Calu3 (cell line): Measurements from ENCODE around the gene C12orf43. TPM values are rescaled to one million over a fixed set of nuclear protein-coding genes. Genes with fewer than 3 reads are reported as not detected.

Experiments
- BruUV-seq: library from RNA; stranded (reverse); fragments of 400-500 nt; replicated peaks from 2 replicates; lab custom pipeline; 2021; lab: Mats Ljungman, UMichigan
- CTCF ChIA-PET: fragments of 300-600 bp; sonication (Branson Sonifier 250); formaldehyde crosslinking; loops from one replicate; lab custom pipeline; 2022; ENCODE audit warnings: antibody characterized with exemption; lab: Charles Lee
- DNase-seq: peaks from one replicate; pipeline ENCODE4 v3.0.0; 2022
- H3K27ac Mint-ChIP-seq: one replicate; pipeline ENCODE4 v1.8.0; 2022; ENCODE audit warnings: mixed read lengths; ENCODE audit not compliant: unreplicated experiment
- H3K27me3 Mint-ChIP-seq: one replicate; pipeline ENCODE4 v1.8.0; 2022; ENCODE audit warnings: mixed read lengths; ENCODE audit not compliant: unreplicated experiment
- H3K36me3 Mint-ChIP-seq: one replicate; pipeline ENCODE4 v1.8.0; 2022; ENCODE audit warnings: mild to moderate bottlenecking, moderate library complexity, mixed read lengths; ENCODE audit not compliant: insufficient read depth, unreplicated experiment
- H3K4me1 Mint-ChIP-seq: one replicate; pipeline ENCODE4 v1.8.0; 2022; ENCODE audit warnings: mild to moderate bottlenecking, low read depth, mixed read lengths; ENCODE audit not compliant: unreplicated experiment
- H3K4me3 Mint-ChIP-seq: one replicate; pipeline ENCODE4 v1.8.0; 2022; ENCODE audit warnings: mild to moderate bottlenecking, low read depth, moderate library complexity, mixed read lengths; ENCODE audit not compliant: unreplicated experiment
- H3K9me3 Mint-ChIP-seq: one replicate; pipeline ENCODE4 v1.8.0; 2022; ENCODE audit warnings: low read depth, mixed read lengths; ENCODE audit not compliant: unreplicated experiment
- intact Hi-C: fragments of 100-400 bp; cut with micrococcal nuclease; formaldehyde crosslinking; loops from one replicate; pipeline ENCODE4 v1.10.0; 2022; ENCODE audit not compliant: unreplicated experiment
- total RNA-seq: library from RNA; stranded (reverse); gene quantifications from 2 replicates; pipeline ENCODE4 v1.2.3, GENCODE V29; 2022
- TF ChIP-seq, protein P1 (sequence below): fragments of 200-600 bp; IDR thresholded peaks from one replicate; pipeline ENCODE4 v1.8.0; 2022; ENCODE audit warnings: antibody characterized with exemption; ENCODE audit not compliant: unreplicated experiment

Gene C12orf43
- total RNA-seq, 1 experiment from 2014 or later = 26.2 TPM

GRCh38 chr12:121009741-121010140, 6.5 kb downstream of the C12orf43 start:
- BruUV-seq = no TSS peak
- peaks cover 15% of the 10 kb centered on the region for H3K36me3 Mint-ChIP-seq
- H3K27ac Mint-ChIP-seq = no peak overlapping the region
- no peaks in the 10 kb centered on the region for H3K27me3 Mint-ChIP-seq
- peaks cover 16% of the 10 kb centered on the region for H3K4me1 Mint-ChIP-seq
- intact Hi-C loops = loop anchor here (1.0 to 5.0 kb wide), 5 partner anchors 37 to 425 kb away; no protein-coding TSS in a partner anchor
- TF ChIP-seq, protein P1, sequence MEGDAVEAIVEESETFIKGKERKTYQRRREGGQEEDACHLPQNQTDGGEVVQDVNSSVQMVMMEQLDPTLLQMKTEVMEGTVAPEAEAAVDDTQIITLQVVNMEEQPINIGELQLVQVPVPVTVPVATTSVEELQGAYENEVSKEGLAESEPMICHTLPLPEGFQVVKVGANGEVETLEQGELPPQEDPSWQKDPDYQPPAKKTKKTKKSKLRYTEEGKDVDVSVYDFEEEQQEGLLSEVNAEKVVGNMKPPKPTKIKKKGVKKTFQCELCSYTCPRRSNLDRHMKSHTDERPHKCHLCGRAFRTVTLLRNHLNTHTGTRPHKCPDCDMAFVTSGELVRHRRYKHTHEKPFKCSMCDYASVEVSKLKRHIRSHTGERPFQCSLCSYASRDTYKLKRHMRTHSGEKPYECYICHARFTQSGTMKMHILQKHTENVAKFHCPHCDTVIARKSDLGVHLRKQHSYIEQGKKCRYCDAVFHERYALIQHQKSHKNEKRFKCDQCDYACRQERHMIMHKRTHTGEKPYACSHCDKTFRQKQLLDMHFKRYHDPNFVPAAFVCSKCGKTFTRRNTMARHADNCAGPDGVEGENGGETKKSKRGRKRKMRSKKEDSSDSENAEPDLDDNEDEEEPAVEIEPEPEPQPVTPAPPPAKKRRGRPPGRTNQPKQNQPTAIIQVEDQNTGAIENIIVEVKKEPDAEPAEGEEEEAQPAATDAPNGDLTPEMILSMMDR = peak; percentile 74
- no peaks in the 10 kb centered on the region for H3K9me3 Mint-ChIP-seq
- CTCF ChIA-PET = interaction anchor here (0.6 to 2.6 kb wide), 12 partner anchors 9 to 428 kb away, joined by 3 to 16 read pairs (median 7); partner anchors contain the start of genes HNF1A and POP5
- no peak overlapping the region for H3K4me3 Mint-ChIP-seq
- DNase-seq = peak; percentile 76

- peaks cover 19% of the 10 kb centered on the region for H3K4me1 Mint-ChIP-seq
- CTCF ChIA-PET = interaction anchor here (0.6 to 2.6 kb wide), 2 partner anchors 36 to 402 kb away, joined by 3 to 16 read pairs; no protein-coding TSS in a partner anchor
- H3K4me3 Mint-ChIP-seq = no peak overlapping the region
- no peak for DNase-seq
- TF ChIP-seq, protein P1 = no peak
- H3K36me3 Mint-ChIP-seq = peaks cover 25% of the 10 kb centered on the region
- intact Hi-C loops = loop anchor here (1.0 to 5.0 kb wide), 5 partner anchors 36 to 424 kb away; no protein-coding TSS in a partner anchor
- H3K27me3 Mint-ChIP-seq = no peaks in the 10 kb centered on the region
- BruUV-seq = no TSS peak
- no peak overlapping the region for H3K27ac Mint-ChIP-seq
- H3K9me3 Mint-ChIP-seq = no peaks in the 10 kb centered on the region
Observed at GRCh38 chr12:121008347-121009098, 7.8 kb downstream of the C12orf43 start.

DNA sequence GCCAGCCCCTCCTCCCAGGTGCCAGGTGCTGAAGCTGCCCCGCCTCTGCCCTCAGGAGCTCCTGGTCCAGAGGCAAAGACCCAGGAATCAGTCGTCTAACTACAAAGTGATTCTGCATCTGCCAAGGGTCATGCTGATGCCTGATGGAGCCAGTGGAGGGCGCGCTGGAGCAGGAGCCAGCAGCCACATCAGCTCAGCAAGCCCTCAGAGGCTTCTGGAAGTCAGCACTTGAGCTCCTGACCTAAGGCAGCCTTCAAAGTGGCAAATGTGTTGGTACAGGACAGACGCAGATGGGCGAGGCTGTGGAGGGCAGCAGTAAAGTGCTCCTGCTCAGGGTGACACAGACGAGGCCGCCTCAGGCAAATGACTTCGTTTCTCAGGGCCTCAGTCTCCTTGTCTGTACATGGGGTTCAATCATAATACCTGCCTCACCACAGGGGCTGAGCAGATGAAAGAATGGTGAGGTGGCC, 10.9 kb downstream of the C12orf43 start:
- H3K27ac Mint-ChIP-seq = peak overlapping the region; percentile 1
- CTCF ChIA-PET = interaction anchor here (0.6 to 2.5 kb wide), 7 partner anchors 21 to 445 kb away, joined by 3 to 24 read pairs (median 5); partner anchors contain the start of gene HNF1A
- intact Hi-C loops = loop anchor here (5.0 kb wide), 2 partner anchors 33 to 107 kb away; no protein-coding TSS in a partner anchor
- BruUV-seq = no TSS peak
- H3K4me1 Mint-ChIP-seq = peaks cover 31% of the 10 kb centered on the region
- peaks cover 43% of the 10 kb centered on the region for H3K36me3 Mint-ChIP-seq
- TF ChIP-seq, protein P1 = peak; percentile 75
- peak; percentile 75 for DNase-seq
- H3K9me3 Mint-ChIP-seq = no peaks in the 10 kb centered on the region
- H3K4me3 Mint-ChIP-seq = no peak overlapping the region
- H3K27me3 Mint-ChIP-seq = no peaks in the 10 kb centered on the region

GRCh38 chr12:121004253-121004815, 12.0 kb downstream of the C12orf43 start:
- no peak overlapping the region for H3K4me3 Mint-ChIP-seq
- H3K27ac Mint-ChIP-seq = no peak overlapping the region
- H3K9me3 Mint-ChIP-seq = no peaks in the 10 kb centered on the region
- TF ChIP-seq, protein P1 = no peak
- H3K36me3 Mint-ChIP-seq = peaks cover 42% of the 10 kb centered on the region
- intact Hi-C loops = no loop called here
- no peaks in the 10 kb centered on the region for H3K27me3 Mint-ChIP-seq
- CTCF ChIA-PET = interaction anchor here (0.8 to 2.5 kb wide), 2 partner anchors 25 to 32 kb away, joined by 3 to 24 read pairs; partner anchors contain the start of gene HNF1A
- BruUV-seq = no TSS peak
- H3K4me1 Mint-ChIP-seq = peaks cover 31% of the 10 kb centered on the region
- DNase-seq = no peak
